Stimulated activated naive CD8-positive, alpha-beta T cell treated with anti-CD3 and anti-CD28 coated beads, Interleukin-15, Interleukin-2, amounts not matched to agents 100 ng/mL and 50 ng/mL, for 24 hours (primary cell): ENCODE data around the gene PPP2R2C.

Experiments
- H3K27ac Mint-ChIP-seq: one replicate; pipeline ENCODE4 v1.8.0; 2021; ENCODE audit warnings: mild to moderate bottlenecking, mixed read lengths
- H3K27me3 Mint-ChIP-seq: one replicate; pipeline ENCODE4 v1.8.0; 2021; ENCODE audit warnings: mixed read lengths
- H3K36me3 Mint-ChIP-seq: one replicate; pipeline ENCODE4 v1.8.0; 2021; ENCODE audit warnings: low read depth, mixed read lengths
- H3K4me1 Mint-ChIP-seq: one replicate; pipeline ENCODE4 v1.8.0; 2021; ENCODE audit warnings: low read depth, mixed read lengths
- H3K4me3 Mint-ChIP-seq: one replicate; pipeline ENCODE4 v1.8.0; 2021; ENCODE audit warnings: mild to moderate bottlenecking, mixed read lengths
- H3K9me3 Mint-ChIP-seq: one replicate; pipeline ENCODE4 v1.8.0; 2021; ENCODE audit warnings: mixed read lengths

Gene PPP2R2C

DNA sequence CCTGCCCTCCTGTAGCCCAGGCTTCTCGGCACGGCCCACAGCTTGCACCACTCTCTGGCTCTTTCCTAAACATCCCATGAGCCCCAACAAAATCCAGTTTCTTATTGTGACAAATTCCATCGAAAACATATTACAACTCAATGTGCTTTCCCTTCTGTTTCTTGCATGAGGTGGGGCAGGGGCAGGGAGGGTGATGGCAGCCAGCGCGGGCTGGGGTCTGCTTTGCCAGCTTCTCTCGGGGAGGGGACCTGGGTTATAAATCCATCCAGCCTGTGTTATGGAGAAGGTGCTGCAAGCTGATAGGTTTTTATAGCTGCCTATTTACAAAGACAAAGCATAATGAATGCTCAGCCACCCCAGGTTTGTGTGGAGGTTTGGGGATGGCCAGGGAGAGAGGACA, 21.1 kb downstream of the PPP2R2C start:
- Mint-ChIP-seq H3K4me3 (no peak overlapping the region), H3K27me3 (peaks cover 13% of the 10 kb centered on the region), H3K27ac (no peak overlapping the region), H3K4me1 (no peaks in the 10 kb centered on the region), H3K36me3 (no peaks in the 10 kb centered on the region), H3K9me3 (no peaks in the 10 kb centered on the region)

DNA sequence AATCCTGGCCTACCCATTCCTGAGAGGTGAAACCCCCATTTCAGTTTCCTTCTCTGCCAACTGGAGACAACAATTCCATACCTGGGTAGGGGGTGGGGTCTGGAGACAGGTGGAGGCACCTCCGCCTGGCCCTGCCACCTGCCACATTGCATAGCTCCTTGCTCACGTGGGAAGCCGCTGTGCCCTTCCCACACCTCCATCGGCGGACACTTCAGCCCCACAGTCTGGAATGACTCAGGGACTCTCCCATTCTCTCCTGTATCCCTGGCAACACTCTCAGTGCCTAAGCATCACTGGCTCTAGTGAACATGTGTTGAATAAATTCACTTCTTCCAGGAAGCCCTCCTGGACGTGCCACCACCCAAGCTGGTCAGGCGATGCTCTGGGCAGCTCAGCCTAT, 21.7 kb downstream of the PPP2R2C start:
- Mint-ChIP-seq H3K4me3 (no peak overlapping the region), H3K27ac (no peak overlapping the region), H3K9me3 (no peaks in the 10 kb centered on the region), H3K36me3 (no peaks in the 10 kb centered on the region), H3K27me3 (peaks cover 15% of the 10 kb centered on the region), H3K4me1 (no peaks in the 10 kb centered on the region)

DNA sequence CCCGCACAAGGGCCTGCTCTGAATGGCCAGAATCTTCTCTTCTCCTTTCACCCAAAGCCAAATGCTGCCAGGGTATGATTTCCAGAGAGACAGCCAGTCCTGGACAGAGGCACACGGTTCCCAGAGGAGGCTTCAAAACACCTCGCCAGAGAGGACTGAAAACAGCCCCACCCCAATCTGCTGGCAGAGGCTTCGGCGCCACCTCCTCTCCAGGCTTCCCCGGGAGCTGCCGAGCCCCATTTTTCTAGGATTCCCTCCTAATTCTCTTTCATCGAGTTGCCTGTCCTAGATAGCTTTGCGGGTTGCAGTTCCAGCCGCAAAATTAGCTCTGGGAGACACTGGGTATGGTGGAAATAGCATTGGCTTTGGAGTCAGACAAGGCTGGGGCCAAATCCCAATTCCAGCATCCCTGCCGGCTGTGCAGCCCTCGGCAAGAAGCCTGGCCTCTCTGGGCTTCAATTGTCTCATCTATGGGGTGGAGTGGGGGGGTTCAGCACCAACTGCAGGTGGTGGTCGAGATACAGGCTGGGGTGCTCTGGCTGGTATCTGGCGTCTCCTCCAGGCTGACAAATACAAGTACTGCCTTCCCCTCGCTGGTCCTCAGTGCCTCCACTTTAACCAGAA, 22.6 kb downstream of the PPP2R2C start:
- Mint-ChIP-seq H3K27ac (no peak overlapping the region), H3K9me3 (no peaks in the 10 kb centered on the region), H3K27me3 (peaks cover 8% of the 10 kb centered on the region), H3K4me3 (no peak overlapping the region), H3K4me1 (no peaks in the 10 kb centered on the region), H3K36me3 (no peaks in the 10 kb centered on the region)

DNA sequence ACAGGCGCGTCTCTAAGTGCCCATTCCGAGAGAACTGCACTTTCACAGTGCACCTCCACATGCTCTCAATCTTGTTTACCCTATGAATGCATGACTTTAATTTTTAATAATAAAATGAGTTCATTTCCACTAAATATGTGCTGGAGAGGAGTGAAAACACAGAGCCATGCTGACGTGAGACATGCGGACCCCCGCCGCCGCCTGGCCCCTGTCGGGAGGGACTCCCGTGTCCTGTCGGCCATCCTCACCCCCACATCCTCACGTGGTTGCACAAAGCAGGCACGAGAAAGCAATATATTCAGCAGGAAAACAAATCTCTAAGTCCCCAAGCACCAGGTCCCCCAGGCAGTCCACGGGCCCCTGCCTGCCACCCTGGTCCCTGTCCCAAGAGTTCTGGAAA, 23.1 kb downstream of the PPP2R2C start:
- Mint-ChIP-seq H3K4me3 (no peak overlapping the region), H3K27me3 (peaks cover 6% of the 10 kb centered on the region), H3K27ac (no peak overlapping the region), H3K36me3 (no peaks in the 10 kb centered on the region), H3K9me3 (no peaks in the 10 kb centered on the region), H3K4me1 (no peaks in the 10 kb centered on the region)

DNA sequence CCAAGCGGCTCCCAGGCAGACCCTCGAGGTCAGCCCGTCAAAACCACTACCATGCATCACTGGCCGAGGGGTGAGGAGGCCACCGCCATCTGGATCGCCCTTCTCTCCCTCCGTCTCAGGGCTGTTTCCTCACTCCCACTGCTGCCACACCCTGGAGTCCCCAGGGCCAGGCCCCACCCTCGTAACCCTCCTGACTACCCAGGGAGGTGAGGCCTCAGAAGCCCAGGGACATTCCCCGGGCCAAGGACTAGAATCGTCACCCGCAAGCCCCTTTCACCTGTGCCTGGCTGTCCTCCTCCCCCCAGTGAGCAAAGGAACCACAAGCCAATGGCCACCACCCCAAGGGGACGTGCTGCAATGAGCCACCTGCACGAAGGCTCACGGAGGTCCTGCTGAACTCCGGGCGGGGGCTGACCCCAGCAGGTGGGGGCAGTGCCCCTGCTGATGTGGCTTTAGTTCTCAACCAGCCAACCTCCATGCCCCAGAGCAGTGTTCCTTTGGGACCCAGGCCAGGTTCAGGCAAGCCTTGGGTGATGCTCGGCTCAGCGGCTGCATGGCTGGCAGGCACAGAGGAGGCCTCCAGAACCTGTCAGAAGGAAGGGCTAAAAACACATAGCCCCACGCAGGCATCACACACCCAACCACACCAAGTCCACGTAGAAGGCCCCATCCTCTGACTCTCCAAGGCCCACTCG, 23.8 kb downstream of the PPP2R2C start:
- Mint-ChIP-seq H3K36me3 (no peaks in the 10 kb centered on the region), H3K27ac (no peak overlapping the region), H3K9me3 (no peaks in the 10 kb centered on the region), H3K27me3 (peaks cover 6% of the 10 kb centered on the region), H3K4me1 (no peaks in the 10 kb centered on the region), H3K4me3 (no peak overlapping the region)

DNA sequence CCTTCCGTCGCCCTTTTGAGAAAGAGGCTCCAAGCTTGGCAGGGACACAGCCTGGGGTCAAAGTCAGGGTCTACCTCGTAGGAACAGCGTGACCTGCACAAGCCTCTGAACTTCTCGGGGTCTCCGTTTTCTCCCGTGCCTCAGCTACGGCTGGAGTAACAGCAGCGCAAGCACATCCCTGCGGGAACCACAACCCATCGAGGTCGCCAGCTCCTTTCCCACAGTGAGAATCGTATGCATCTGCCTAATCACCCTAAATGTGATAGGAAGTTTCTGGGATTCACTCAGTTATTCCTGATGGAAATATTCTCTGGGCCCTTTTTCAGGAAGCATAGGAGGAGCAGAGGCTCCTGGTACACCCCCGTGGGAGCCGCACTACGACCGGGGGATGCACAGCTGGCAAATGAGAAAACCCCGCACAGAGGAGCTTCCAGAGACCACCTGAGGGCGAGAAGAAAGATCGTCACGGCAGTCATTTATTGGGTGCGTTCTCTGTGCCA, 24.7 kb downstream of the PPP2R2C start:
- Mint-ChIP-seq H3K27me3 (peaks cover 6% of the 10 kb centered on the region), H3K4me1 (no peaks in the 10 kb centered on the region), H3K9me3 (no peaks in the 10 kb centered on the region), H3K4me3 (no peak overlapping the region), H3K27ac (no peak overlapping the region), H3K36me3 (no peaks in the 10 kb centered on the region)

DNA sequence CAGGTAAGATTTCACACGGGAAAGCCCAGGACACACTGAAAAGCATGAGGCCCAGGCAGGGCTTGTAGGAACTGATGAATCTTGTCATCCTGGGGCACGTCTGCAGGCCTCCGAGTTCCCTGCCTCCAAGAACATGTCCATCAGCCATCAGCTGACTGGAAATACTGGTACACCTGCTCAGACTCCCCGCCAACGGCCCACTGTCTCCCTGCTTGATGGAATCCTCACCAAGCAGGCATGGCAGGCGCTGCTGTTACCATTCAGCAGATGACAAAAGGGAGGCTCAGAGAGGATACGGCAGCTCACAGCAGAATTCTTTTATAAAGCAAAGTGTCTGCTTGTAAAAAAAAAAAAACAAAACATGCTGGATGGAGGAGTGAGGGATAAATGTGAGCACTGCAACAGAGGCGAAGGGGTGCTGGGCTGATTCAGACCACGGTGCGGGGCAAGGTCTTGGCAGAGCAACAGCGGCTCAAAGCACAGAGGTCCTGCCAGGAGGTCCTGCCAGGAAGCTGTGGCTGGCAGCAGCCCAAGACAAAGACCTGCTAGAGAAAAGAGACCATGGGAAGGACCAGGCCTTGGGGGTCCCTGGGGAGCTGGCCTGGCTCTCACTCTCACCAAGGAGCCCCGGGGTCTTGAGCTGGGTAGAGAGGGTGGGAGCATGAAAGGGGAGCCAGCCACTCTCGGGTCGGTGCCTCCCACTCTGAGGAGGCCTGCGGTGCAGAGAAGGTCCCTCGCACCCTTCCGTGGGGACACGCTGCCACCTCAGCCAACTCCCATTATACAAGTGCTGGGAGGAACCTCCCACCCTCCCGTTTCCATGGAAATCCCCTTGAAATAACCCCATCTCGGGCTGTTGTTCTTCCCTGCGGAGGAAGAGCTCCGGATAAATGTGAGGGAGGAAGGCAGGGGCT, 25.6 kb downstream of the PPP2R2C start:
- no peaks in the 10 kb centered on the region for H3K9me3 Mint-ChIP-seq

DNA sequence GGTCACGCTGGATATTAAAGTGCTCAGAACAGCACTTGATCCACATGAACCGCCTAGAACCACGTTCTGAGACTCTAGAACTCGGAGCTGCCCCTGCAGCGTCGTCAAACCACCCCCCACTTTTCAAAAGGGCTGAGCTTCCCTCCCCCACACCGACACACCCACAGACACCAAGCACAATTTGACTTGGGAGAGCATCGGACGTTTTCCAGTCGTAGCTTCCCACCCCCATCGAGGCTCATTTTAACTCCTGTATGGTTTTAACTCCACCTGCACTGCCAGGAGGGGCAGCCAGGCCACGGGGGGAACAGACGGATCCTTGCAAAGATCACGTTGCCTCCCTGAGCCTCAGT, 26.3 kb downstream of the PPP2R2C start:
- no peak overlapping the region for H3K27ac Mint-ChIP-seq
- H3K9me3 Mint-ChIP-seq: no peaks in the 10 kb centered on the region
- no peaks in the 10 kb centered on the region for H3K4me1 Mint-ChIP-seq
- peaks cover 6% of the 10 kb centered on the region for H3K27me3 Mint-ChIP-seq
- no peaks in the 10 kb centered on the region for H3K36me3 Mint-ChIP-seq
- H3K4me3 Mint-ChIP-seq: no peak overlapping the region

More for the DNA sequence above, 25.6 kb downstream of the PPP2R2C start:
- Mint-ChIP-seq H3K27me3 (peaks cover 6% of the 10 kb centered on the region), H3K4me3 (no peak overlapping the region), H3K36me3 (no peaks in the 10 kb centered on the region), H3K27ac (no peak overlapping the region), H3K4me1 (no peaks in the 10 kb centered on the region)

DNA sequence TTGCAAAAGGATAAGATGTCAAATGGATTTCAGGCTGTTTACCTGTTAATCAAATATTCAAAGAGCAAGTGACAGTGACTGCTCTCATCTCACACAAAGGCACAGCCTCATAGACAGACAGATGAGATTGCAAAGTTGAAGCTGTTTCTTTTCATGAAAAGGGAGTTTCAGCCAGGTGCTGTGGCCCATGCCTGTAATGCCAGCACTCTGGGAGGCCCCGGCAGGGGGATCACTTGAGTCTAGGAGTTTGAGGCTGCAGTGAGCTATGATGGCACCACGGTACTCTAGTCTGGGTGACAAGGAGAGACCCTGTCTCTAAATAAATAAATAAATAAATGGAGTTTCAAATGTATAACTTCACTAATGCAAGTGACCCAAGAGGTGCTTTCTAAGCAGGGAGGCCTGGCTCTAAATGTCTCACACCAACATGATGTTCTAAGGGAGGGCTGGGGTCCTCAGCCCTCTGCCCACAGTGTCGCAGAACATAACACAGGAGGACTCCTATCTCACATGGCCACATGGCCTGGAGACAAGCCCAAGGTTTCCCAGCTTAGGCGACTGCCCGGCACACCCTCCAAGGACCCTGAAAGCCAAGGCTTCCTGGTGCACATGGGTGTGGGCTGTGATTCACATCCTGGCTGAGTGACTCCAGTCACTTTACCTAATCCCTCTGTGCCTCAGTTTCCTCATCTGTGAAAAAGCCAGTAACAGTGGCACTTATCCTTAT, 26.8 kb downstream of the PPP2R2C start:
- Mint-ChIP-seq H3K9me3 (no peaks in the 10 kb centered on the region), H3K27ac (no peak overlapping the region), H3K4me3 (no peak overlapping the region), H3K27me3 (peaks cover 6% of the 10 kb centered on the region), H3K36me3 (no peaks in the 10 kb centered on the region), H3K4me1 (no peaks in the 10 kb centered on the region)

DNA sequence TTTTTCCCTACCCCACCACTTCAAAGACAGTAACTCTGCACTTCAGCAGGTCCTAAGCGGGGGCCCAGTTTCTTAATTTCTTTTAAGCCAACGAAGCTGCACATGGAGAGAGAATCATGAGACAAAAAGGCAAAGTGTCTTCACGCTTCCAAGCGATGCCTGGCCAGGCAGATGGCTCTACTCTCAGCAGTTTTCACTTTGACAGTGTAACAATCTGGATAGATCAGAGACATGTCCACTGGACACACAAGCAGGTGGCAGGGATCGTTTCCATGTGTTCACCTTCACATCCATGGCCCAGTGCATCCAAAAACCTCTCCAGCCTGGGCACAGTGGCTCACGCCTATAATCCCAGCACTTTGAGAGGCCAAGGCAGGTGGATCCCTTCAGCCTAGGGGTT, 27.8 kb downstream of the PPP2R2C start:
- H3K27me3 Mint-ChIP-seq: peaks cover 6% of the 10 kb centered on the region
- no peak overlapping the region for H3K27ac Mint-ChIP-seq
- H3K9me3 Mint-ChIP-seq: no peaks in the 10 kb centered on the region
- H3K36me3 Mint-ChIP-seq: no peaks in the 10 kb centered on the region
- no peaks in the 10 kb centered on the region for H3K4me1 Mint-ChIP-seq
- no peak overlapping the region for H3K4me3 Mint-ChIP-seq

DNA sequence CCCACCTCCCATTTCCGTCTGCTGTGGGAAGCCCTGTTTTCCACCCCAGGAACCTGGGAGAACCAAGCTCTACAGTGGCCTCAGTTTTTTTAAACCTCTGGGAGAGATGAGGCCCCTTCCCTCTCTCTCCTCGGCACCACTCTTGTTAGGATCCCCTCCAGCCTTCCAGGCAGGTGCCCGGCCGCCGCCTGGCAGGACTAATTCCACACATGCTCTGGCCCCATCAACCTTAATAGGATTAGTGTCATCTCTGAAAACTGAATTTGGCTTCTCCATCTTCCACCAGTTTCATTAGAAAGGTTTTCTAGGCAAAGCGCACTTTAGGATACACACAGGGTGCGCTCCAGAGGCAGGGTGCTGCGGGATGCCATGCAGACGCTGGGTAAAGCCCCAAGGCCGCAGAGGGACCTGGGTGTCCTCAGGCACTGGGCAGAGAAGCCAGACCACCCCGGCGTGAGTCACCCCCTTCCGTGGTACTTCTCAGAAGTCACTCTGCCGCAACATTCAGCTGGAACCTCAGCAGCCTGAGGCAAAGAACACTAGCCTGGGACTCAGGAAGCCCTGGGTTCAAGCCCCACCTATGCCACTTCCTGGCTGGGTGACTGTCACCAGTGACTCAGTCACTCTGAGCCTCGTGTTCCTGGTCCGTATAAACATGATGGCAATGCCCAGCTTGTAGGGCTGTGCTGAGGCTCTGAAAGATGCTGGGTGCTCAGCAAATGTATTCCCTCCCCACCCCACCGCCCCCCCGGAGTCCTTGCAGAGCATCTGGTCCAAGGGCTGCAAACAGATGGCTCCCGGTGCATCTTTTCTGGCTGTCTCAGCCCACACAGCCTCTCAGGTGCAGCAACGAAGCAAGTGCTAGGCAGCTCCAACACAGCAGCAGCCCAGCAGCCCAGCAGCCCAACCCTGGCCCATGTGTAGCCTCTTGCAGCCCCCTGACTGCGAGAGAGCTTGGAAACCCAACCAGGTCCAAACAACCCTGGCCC, 29.1 kb downstream of the PPP2R2C start:
- Mint-ChIP-seq H3K27me3 (peaks cover 6% of the 10 kb centered on the region), H3K9me3 (no peaks in the 10 kb centered on the region), H3K36me3 (no peaks in the 10 kb centered on the region), H3K4me1 (no peaks in the 10 kb centered on the region), H3K27ac (no peak overlapping the region), H3K4me3 (no peak overlapping the region)

DNA sequence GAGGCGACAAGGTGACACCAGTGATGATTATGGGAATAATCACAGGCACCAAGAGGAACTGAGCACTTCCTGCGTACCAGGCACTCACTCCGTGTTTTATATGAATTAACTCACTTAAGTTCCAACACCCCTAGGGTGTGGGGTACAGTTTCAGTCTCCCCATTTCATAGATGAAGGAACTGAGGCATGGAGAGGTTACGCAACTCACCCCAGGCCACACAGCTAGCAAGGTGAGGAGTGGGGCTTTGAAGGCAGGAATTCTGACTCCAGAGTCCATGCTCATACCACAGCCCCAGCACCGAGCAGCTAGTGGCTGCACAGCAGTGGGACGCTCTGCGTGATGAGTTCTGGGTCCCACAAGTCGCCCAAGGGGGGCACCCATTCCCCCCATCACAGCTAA, 29.9 kb downstream of the PPP2R2C start:
- Mint-ChIP-seq H3K27ac (no peak overlapping the region), H3K9me3 (no peaks in the 10 kb centered on the region), H3K36me3 (no peaks in the 10 kb centered on the region), H3K27me3 (peaks cover 6% of the 10 kb centered on the region), H3K4me3 (no peak overlapping the region), H3K4me1 (no peaks in the 10 kb centered on the region)

DNA sequence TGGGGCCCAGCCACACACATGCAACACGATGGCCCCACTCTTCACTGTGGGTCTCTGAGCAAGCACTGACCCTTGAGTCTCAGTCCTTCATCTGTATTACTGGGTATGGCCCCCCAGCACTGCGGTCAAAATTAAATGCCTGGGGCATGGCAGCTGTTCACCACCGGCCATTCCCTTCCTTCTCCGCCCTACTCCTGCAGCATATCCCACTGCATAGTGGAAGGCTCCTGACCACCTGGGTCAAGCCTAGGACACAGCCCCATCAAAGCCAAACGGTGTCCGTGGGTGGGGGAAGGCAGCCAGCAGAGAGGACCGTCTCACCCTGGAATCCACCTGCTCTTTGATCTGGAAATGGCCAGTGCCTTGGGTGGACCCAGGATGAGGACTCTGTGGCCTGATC, 30.7 kb downstream of the PPP2R2C start:
- Mint-ChIP-seq H3K27me3 (peaks cover 6% of the 10 kb centered on the region), H3K4me1 (no peaks in the 10 kb centered on the region), H3K4me3 (no peak overlapping the region), H3K9me3 (no peaks in the 10 kb centered on the region), H3K27ac (no peak overlapping the region), H3K36me3 (no peaks in the 10 kb centered on the region)

DNA sequence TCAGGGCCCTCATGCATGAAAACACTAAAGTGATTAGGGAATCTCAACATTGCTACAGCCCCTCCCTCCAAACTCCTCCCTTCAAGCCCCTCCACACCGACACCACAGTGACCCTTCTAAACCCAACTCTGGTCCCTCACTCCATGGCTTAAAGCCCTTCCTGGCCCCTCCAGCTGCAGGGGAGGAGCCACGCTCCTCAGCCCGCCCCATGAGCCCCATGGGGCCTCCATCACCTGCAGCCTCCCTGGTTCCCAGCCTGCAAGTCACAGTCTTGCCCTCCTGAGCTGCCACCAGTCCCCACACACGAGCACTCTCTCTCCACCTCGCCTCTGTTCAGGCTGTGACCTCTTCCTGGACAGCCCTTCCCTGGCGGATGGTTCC, 31.2 kb downstream of the PPP2R2C start:
- Mint-ChIP-seq H3K27me3 (peaks cover 3% of the 10 kb centered on the region), H3K4me3 (no peak overlapping the region), H3K4me1 (no peaks in the 10 kb centered on the region), H3K9me3 (no peaks in the 10 kb centered on the region), H3K36me3 (no peaks in the 10 kb centered on the region), H3K27ac (no peak overlapping the region)
